RWPE2 (cell line): ENCODE measurements around the gene GADL1.

Source experiments
- ATAC-seq: fragments of 200-7000 bp; cut with Tn5 transposase; 3 replicates; pipeline ENCODE4 v1.9.1; 2021; ENCODE audit warnings: low read depth
- DNase-seq: peaks from one replicate; pipeline ENCODE4 v3.0.0-alpha.2; 2020; ENCODE audit warnings: low spot score
- H3K27ac ChIP-seq: fragments of 450-650 bp; 2 replicates; pipeline ENCODE4 v1.5.1; 2017; ENCODE audit warnings: mild to moderate bottlenecking; ENCODE audit not compliant: poor library complexity, severe bottlenecking
- H3K27me3 ChIP-seq: fragments of 250-450 bp; sonication (Bioruptor Pico); 2 replicates; pipeline ENCODE4 v1.5.1; 2021; ENCODE audit warnings: mild to moderate bottlenecking, moderate library complexity; ENCODE audit not compliant: insufficient read depth, poor library complexity, severe bottlenecking
- H3K36me3 ChIP-seq: fragments of 250-450 bp; sonication (Bioruptor Pico); 2 replicates; pipeline ENCODE4 v1.5.1; 2020; ENCODE audit warnings: low read depth, mild to moderate bottlenecking, moderate library complexity
- H3K4me1 ChIP-seq: fragments of 250-450 bp; sonication (Bioruptor Pico); 2 replicates; pipeline ENCODE4 v1.5.1; 2021; ENCODE audit warnings: mild to moderate bottlenecking, moderate library complexity; ENCODE audit not compliant: insufficient read depth, poor library complexity, severe bottlenecking
- H3K4me3 ChIP-seq: fragments of 250-450 bp; sonication (Bioruptor Pico); 2 replicates; pipeline ENCODE4 v1.5.1; 2021; ENCODE audit warnings: mild to moderate bottlenecking, moderate library complexity; ENCODE audit not compliant: severe bottlenecking
- H3K9me3 ChIP-seq: fragments of 250-450 bp; sonication (Bioruptor Pico); 2 replicates; pipeline ENCODE4 v1.5.1; 2021; ENCODE audit warnings: mild to moderate bottlenecking, moderate library complexity; ENCODE audit not compliant: severe bottlenecking
- CTCF ChIP-seq: fragments of 450-650 bp; IDR thresholded peaks from one replicate; pipeline ENCODE4 v1.5.1; 2017; ENCODE audit warnings: mild to moderate bottlenecking, moderate library complexity; ENCODE audit not compliant: poor library complexity, severe bottlenecking

The GADL1 gene

GRCh38 chr3:30692498-30693130 lies 201.8 kb downstream of the GADL1 start:
- Histone ChIP-seq H3K4me3 (no peak overlapping the region), H3K9me3 (no peaks in the 10 kb centered on the region), H3K36me3 (peaks cover 96% of the 10 kb centered on the region), H3K4me1 (peaks cover 21% of the 10 kb centered on the region), H3K27ac (peak overlapping the region; percentile 94), H3K27me3 (no peaks in the 10 kb centered on the region)
- ATAC-seq (no peak), DNase-seq (no peak)
- TF ChIP-seq CTCF, result no peak

GRCh38 chr3:30691944-30692343 lies 202.5 kb downstream of the GADL1 start:
- Histone ChIP-seq H3K27me3 (no peaks in the 10 kb centered on the region), H3K4me1 (peaks cover 26% of the 10 kb centered on the region), H3K36me3 (peaks cover 98% of the 10 kb centered on the region), H3K27ac (peak overlapping the region; percentile 94), H3K9me3 (no peaks in the 10 kb centered on the region), H3K4me3 (no peak overlapping the region)
- ATAC-seq (no peak), DNase-seq (no peak)
- TF ChIP-seq CTCF, result no peak

GRCh38 chr3:30691249-30691880 lies 203.1 kb downstream of the GADL1 start:
- Histone ChIP-seq H3K27me3 (no peaks in the 10 kb centered on the region), H3K4me3 (no peak overlapping the region), H3K27ac (peak overlapping the region; percentile 94), H3K4me1 (peaks cover 31% of the 10 kb centered on the region), H3K9me3 (no peaks in the 10 kb centered on the region), H3K36me3 (peaks cover 98% of the 10 kb centered on the region)
- ATAC-seq, result no peak
- no peak for DNase-seq
- TF ChIP-seq CTCF, result no peak

- Histone ChIP-seq H3K4me3 (no peak overlapping the region), H3K27me3 (no peaks in the 10 kb centered on the region), H3K36me3 (peaks cover 98% of the 10 kb centered on the region), H3K4me1 (peaks cover 34% of the 10 kb centered on the region), H3K9me3 (no peaks in the 10 kb centered on the region), H3K27ac (peak overlapping the region; percentile 94)
- ATAC-seq (no peak), DNase-seq (no peak)
- no peak for TF ChIP-seq CTCF
Measured at GRCh38 chr3:30690199-30690598, 204.3 kb downstream of the GADL1 start.
